BE2C (cell line): Measurements from ENCODE around the gene FAM89A.

Experiments
- DNase-seq: peaks from one replicate; pipeline ENCODE4 v3.0.0-alpha.2; 2020
- H3K27me3 ChIP-seq: fragments of 250-450 bp; sonication (Bioruptor Pico); 2 replicates; pipeline ENCODE4 v1.5.1; 2020; ENCODE audit warnings: mild to moderate bottlenecking
- H3K36me3 ChIP-seq: fragments of 250-450 bp; sonication (Bioruptor Pico); 2 replicates; pipeline ENCODE4 v1.5.1; 2020; ENCODE audit warnings: mild to moderate bottlenecking
- H3K4me1 ChIP-seq: fragments of 250-450 bp; sonication (Bioruptor Pico); 2 replicates; pipeline ENCODE4 v1.5.1; 2020
- H3K4me3 ChIP-seq: 2 replicates; pipeline ENCODE4 v1.5.1; 2011; ENCODE audit warnings: low read depth, low read length
- H3K9me3 ChIP-seq: fragments of 250-450 bp; sonication (Bioruptor Pico); 2 replicates; pipeline ENCODE4 v1.5.1; 2020
- CTCF ChIP-seq: IDR thresholded peaks from 2 replicates; pipeline ENCODE4 v1.5.1; 2012; ENCODE audit warnings: mild to moderate bottlenecking, low read depth, low read length

Gene FAM89A

GRCh38 chr1:231021540-231022031 lies 18.5 kb downstream of the FAM89A start:
- Histone ChIP-seq H3K4me1 (no peaks in the 10 kb centered on the region), H3K27me3 (no peaks in the 10 kb centered on the region), H3K36me3 (no peaks in the 10 kb centered on the region), H3K9me3 (no peaks in the 10 kb centered on the region), H3K4me3 (no peak overlapping the region)
- no peak for DNase-seq
- no peak for TF ChIP-seq CTCF

- no peak for TF ChIP-seq CTCF
- no peaks in the 10 kb centered on the region for H3K9me3 ChIP-seq
- H3K36me3 ChIP-seq = no peaks in the 10 kb centered on the region
- no peaks in the 10 kb centered on the region for H3K4me1 ChIP-seq
- no peak overlapping the region for H3K4me3 ChIP-seq
- H3K27me3 ChIP-seq = no peaks in the 10 kb centered on the region
- DNase-seq = no peak
These were observed 19.2 kb downstream of the FAM89A start for GRCh38 chr1:231020816-231021215.

DNA sequence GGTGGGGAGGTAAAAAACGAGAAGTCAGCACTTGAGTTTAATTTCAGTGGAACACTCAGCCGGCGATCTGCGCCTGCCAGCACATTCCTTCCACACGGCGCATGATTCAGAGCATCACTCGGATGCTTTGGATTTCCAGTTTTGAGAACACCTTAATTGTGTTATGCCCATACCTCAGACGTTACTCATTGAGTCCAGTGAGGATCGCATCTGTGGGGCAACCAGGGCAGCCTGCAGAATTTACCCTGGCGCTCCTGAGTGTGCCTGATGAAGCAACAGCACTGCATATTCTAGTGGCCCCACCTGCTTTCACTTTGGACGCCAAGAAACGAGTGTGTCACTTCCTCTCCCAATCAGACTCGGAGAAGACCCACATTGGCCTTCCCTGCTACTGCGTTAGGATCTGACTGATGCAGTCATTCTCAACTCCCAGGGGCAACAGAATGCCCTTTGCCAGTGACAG lies 19.9 kb downstream of the FAM89A start:
- Histone ChIP-seq H3K36me3 (no peaks in the 10 kb centered on the region), H3K27me3 (no peaks in the 10 kb centered on the region), H3K4me1 (no peaks in the 10 kb centered on the region), H3K9me3 (no peaks in the 10 kb centered on the region), H3K4me3 (no peak overlapping the region)
- TF ChIP-seq CTCF = no peak
- no peak for DNase-seq

GRCh38 chr1:231019711-231020110 lies 20.3 kb downstream of the FAM89A start:
- Histone ChIP-seq H3K9me3 (no peaks in the 10 kb centered on the region), H3K36me3 (no peaks in the 10 kb centered on the region), H3K4me1 (no peaks in the 10 kb centered on the region), H3K4me3 (no peak overlapping the region), H3K27me3 (no peaks in the 10 kb centered on the region)
- DNase-seq = no peak
- no peak for TF ChIP-seq CTCF

DNA sequence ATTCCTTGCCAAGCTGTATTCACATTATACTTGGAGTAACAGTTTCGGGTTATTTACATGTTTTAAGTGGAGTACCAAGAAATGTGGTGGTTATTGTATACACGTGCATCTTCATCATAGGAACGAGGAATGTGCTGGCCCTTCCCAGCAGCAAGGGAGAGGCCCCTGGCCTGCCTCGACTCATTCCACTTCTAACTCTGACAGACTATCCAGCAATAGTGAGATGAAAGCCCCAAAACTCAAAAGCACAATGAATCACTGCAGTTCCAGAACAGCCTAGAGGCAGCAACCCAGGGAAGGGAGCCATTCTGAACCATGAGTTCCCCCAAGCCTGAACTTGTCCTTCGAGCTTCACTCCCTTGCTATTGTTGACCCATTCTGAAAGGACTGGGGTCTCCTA lies 23.1 kb downstream of the FAM89A start:
- H3K4me1 ChIP-seq = no peaks in the 10 kb centered on the region
- DNase-seq = no peak
- H3K4me3 ChIP-seq = no peak overlapping the region
- no peak for TF ChIP-seq CTCF
- no peaks in the 10 kb centered on the region for H3K9me3 ChIP-seq
- H3K36me3 ChIP-seq = no peaks in the 10 kb centered on the region
- no peaks in the 10 kb centered on the region for H3K27me3 ChIP-seq

- H3K27me3 ChIP-seq = no peaks in the 10 kb centered on the region
- no peaks in the 10 kb centered on the region for H3K4me1 ChIP-seq
These were observed 23.8 kb downstream of the FAM89A start for GRCh38 chr1:231016234-231016633.

More at GRCh38 chr1:231016234-231016633, 23.8 kb downstream of the FAM89A start:
- H3K9me3 ChIP-seq = no peaks in the 10 kb centered on the region
- no peak for DNase-seq
- no peak overlapping the region for H3K4me3 ChIP-seq
- TF ChIP-seq CTCF = no peak
- no peaks in the 10 kb centered on the region for H3K36me3 ChIP-seq
